Karpas-422 (cell line): ENCODE data around the gene MTARC1. TPM values are rescaled to one million over a fixed set of nuclear protein-coding genes. Genes with fewer than 3 reads are reported as not detected.

Experiments
- DNase-seq: peaks from one replicate; pipeline ENCODE4 v3.0.0-alpha.2; 2015
- H2AFZ ChIP-seq: fragments of 200-600 bp; sonication (generic); 2 replicates; pipeline ENCODE4 v1.6.1; 2014; ENCODE audit warnings: antibody characterized with exemption, low read length, mixed read lengths
- H3K27ac ChIP-seq: fragments of 200-600 bp; sonication (generic); 2 replicates; pipeline ENCODE4 v1.5.1; 2014; ENCODE audit warnings: mild to moderate bottlenecking, low read length, moderate library complexity
- H3K27me3 ChIP-seq: fragments of 200-600 bp; sonication (generic); 2 replicates; pipeline ENCODE4 v1.6.1; 2014; ENCODE audit warnings: low read length, mixed read lengths
- H3K36me3 ChIP-seq: fragments of 200-600 bp; sonication (generic); 2 replicates; pipeline ENCODE4 v1.6.1; 2014; ENCODE audit warnings: low read length, mixed read lengths; ENCODE audit not compliant: insufficient read depth
- H3K4me1 ChIP-seq: fragments of 200-600 bp; sonication (generic); 2 replicates; pipeline ENCODE4 v1.6.1; 2014; ENCODE audit warnings: mild to moderate bottlenecking, low read length, mixed read lengths
- H3K4me2 ChIP-seq: fragments of 200-600 bp; sonication (generic); 2 replicates; pipeline ENCODE4 v1.6.1; 2014; ENCODE audit warnings: low read length, low read depth, mild to moderate bottlenecking; ENCODE audit not compliant: poor library complexity, severe bottlenecking
- H3K4me3 ChIP-seq: fragments of 200-600 bp; sonication (generic); 2 replicates; pipeline ENCODE4 v1.5.1; 2014; ENCODE audit warnings: mild to moderate bottlenecking, antibody characterized with exemption, low read length, mixed read lengths
- H3K79me2 ChIP-seq: fragments of 200-600 bp; sonication (generic); 2 replicates; pipeline ENCODE4 v1.6.1; 2014; ENCODE audit warnings: mild to moderate bottlenecking, low read length, mixed read lengths
- H3K9ac ChIP-seq: fragments of 200-600 bp; sonication (generic); 2 replicates; pipeline ENCODE4 v1.6.0; 2014; ENCODE audit warnings: low read length
- H3K9me2 ChIP-seq: fragments of 200-600 bp; sonication (generic), shearing (Covaris generic); replicated peaks from 2 replicates; pipeline ENCODE4 v1.6.0; 2014; ENCODE audit warnings: mild to moderate bottlenecking, low read length, moderate library complexity; ENCODE audit not compliant: insufficient read depth
- H3K9me3 ChIP-seq: fragments of 300-700, 200-600 bp; sonication (generic); 2 replicates; pipeline ENCODE4 v1.6.1; 2014; ENCODE audit warnings: low read length, mixed read lengths
- H4K20me1 ChIP-seq: fragments of 200-600 bp; sonication (generic); 2 replicates; pipeline ENCODE4 v1.6.1; 2014; ENCODE audit warnings: mild to moderate bottlenecking, antibody characterized with exemption, low read length, low read depth; ENCODE audit not compliant: insufficient read depth
- total RNA-seq: library from RNA; depleted of rRNA; stranded (reverse); fragments of >200 nt; shearing (Covaris generic); gene quantifications from 2 replicates; pipeline ENCODE4 v1.2.3, GENCODE V29; 2014; ENCODE audit warnings: low replicate concordance

The MTARC1 gene
- total RNA-seq, 1 experiment from 2014 or later = not detected

- DNase-seq = no peak
- Histone ChIP-seq H3K27me3 (no peaks in the 10 kb centered on the region), H3K4me3 (no peak overlapping the region), H3K36me3 (no peaks in the 10 kb centered on the region), H3K27ac (no peak overlapping the region), H2AFZ (no peak overlapping the region), H3K9ac (no peak overlapping the region), H3K79me2 (no peaks in the 10 kb centered on the region), H3K4me2 (no peak overlapping the region), H3K9me3 (no peaks in the 10 kb centered on the region), H3K9me2 (no peaks in the 10 kb centered on the region), H4K20me1 (no peaks in the 10 kb centered on the region), H3K4me1 (no peaks in the 10 kb centered on the region)
These were observed 17.5 kb downstream of the MTARC1 start for GRCh38 chr1:220804202-220804586.

- Histone ChIP-seq H3K79me2 (no peaks in the 10 kb centered on the region), H3K9ac (no peak overlapping the region), H3K4me1 (no peaks in the 10 kb centered on the region), H3K9me2 (no peaks in the 10 kb centered on the region), H3K27me3 (no peaks in the 10 kb centered on the region; the same call in 1 of the 2 replicates), H3K4me2 (no peak overlapping the region), H3K27ac (no peak overlapping the region), H3K36me3 (no peaks in the 10 kb centered on the region), H4K20me1 (no peaks in the 10 kb centered on the region), H3K9me3 (no peaks in the 10 kb centered on the region), H3K4me3 (no peak overlapping the region), H2AFZ (no peak overlapping the region)
- DNase-seq = no peak
These were observed 19.7 kb downstream of the MTARC1 start for GRCh38 chr1:220806408-220806807.

- H3K4me1 ChIP-seq = no peaks in the 10 kb centered on the region
- no peak overlapping the region for H3K9ac ChIP-seq
- DNase-seq = no peak
These were observed 21.0 kb downstream of the MTARC1 start for GRCh38 chr1:220807726-220808125.

GRCh38 chr1:220808345-220809186 is 21.9 kb downstream of the MTARC1 start:
- Histone ChIP-seq H2AFZ (no peak overlapping the region), H3K36me3 (no peaks in the 10 kb centered on the region), H3K9me2 (no peaks in the 10 kb centered on the region), H3K27ac (no peak overlapping the region), H3K4me3 (no peak overlapping the region), H3K9ac (no peak overlapping the region), H3K79me2 (no peaks in the 10 kb centered on the region), H3K9me3 (no peaks in the 10 kb centered on the region), H3K4me2 (no peak overlapping the region), H3K4me1 (no peaks in the 10 kb centered on the region), H4K20me1 (no peaks in the 10 kb centered on the region), H3K27me3 (no peaks in the 10 kb centered on the region; the same call in 1 of the 2 replicates)
- no peak for DNase-seq

More at GRCh38 chr1:220807726-220808125, 21.0 kb downstream of the MTARC1 start:
- Histone ChIP-seq H3K9me2 (no peaks in the 10 kb centered on the region), H3K79me2 (no peaks in the 10 kb centered on the region), H3K36me3 (no peaks in the 10 kb centered on the region), H4K20me1 (no peaks in the 10 kb centered on the region), H3K4me2 (no peak overlapping the region), H3K9me3 (no peaks in the 10 kb centered on the region), H3K27me3 (no peaks in the 10 kb centered on the region; the same call in 1 of the 2 replicates), H2AFZ (no peak overlapping the region), H3K4me3 (no peak overlapping the region), H3K27ac (no peak overlapping the region)

GRCh38 chr1:220809187-220809550 is 22.5 kb downstream of the MTARC1 start:
- no peak overlapping the region for H2AFZ ChIP-seq
- H3K79me2 ChIP-seq = no peaks in the 10 kb centered on the region
- no peak overlapping the region for H3K27ac ChIP-seq
- no peak overlapping the region for H3K4me3 ChIP-seq
- no peaks in the 10 kb centered on the region for H3K9me3 ChIP-seq
- no peaks in the 10 kb centered on the region for H3K9me2 ChIP-seq
- H3K36me3 ChIP-seq = no peaks in the 10 kb centered on the region
- H4K20me1 ChIP-seq = no peaks in the 10 kb centered on the region
- DNase-seq = no peak
- H3K4me2 ChIP-seq = no peak overlapping the region
- no peaks in the 10 kb centered on the region; the same call in 1 of the 2 replicates for H3K27me3 ChIP-seq
- H3K4me1 ChIP-seq = no peaks in the 10 kb centered on the region
- no peak overlapping the region for H3K9ac ChIP-seq

- H3K9ac ChIP-seq = no peak overlapping the region
- no peaks in the 10 kb centered on the region for H3K79me2 ChIP-seq
- H3K4me1 ChIP-seq = no peaks in the 10 kb centered on the region
- no peaks in the 10 kb centered on the region; the same call in 1 of the 2 replicates for H3K27me3 ChIP-seq
- DNase-seq = no peak
- no peaks in the 10 kb centered on the region for H3K36me3 ChIP-seq
- H2AFZ ChIP-seq = no peak overlapping the region
- H3K9me2 ChIP-seq = no peaks in the 10 kb centered on the region
- no peak overlapping the region for H3K27ac ChIP-seq
- H4K20me1 ChIP-seq = no peaks in the 10 kb centered on the region
- H3K9me3 ChIP-seq = no peaks in the 10 kb centered on the region
- H3K4me2 ChIP-seq = no peak overlapping the region
- no peak overlapping the region for H3K4me3 ChIP-seq
These were observed 23.0 kb downstream of the MTARC1 start for GRCh38 chr1:220809704-220810103.

GRCh38 chr1:220810179-220810653 is 23.5 kb downstream of the MTARC1 start:
- H3K36me3 ChIP-seq = no peaks in the 10 kb centered on the region
- H4K20me1 ChIP-seq = no peaks in the 10 kb centered on the region
- H3K27me3 ChIP-seq = no peaks in the 10 kb centered on the region; the same call in 1 of the 2 replicates
- no peak overlapping the region for H3K27ac ChIP-seq
- H3K4me2 ChIP-seq = peak overlapping the region; percentile 43
- H3K4me1 ChIP-seq = no peaks in the 10 kb centered on the region
- H3K79me2 ChIP-seq = no peaks in the 10 kb centered on the region
- H3K9me3 ChIP-seq = no peaks in the 10 kb centered on the region
- H3K4me3 ChIP-seq = no peak overlapping the region; the same call in 1 of the 2 replicates
- 0 out of 2 replicates have a peak overlapping the region, but pooled peaks have one; percentile 54 for H2AFZ ChIP-seq
- no peaks in the 10 kb centered on the region for H3K9me2 ChIP-seq
- H3K9ac ChIP-seq = no peak overlapping the region
- peak; percentile 90 for DNase-seq

GRCh38 chr1:220810963-220811362 is 24.2 kb downstream of the MTARC1 start:
- no peaks in the 10 kb centered on the region for H4K20me1 ChIP-seq
- no peaks in the 10 kb centered on the region for H3K9me3 ChIP-seq
- H3K4me1 ChIP-seq = no peaks in the 10 kb centered on the region
- no peaks in the 10 kb centered on the region for H3K9me2 ChIP-seq
- no peaks in the 10 kb centered on the region; the same call in 1 of the 2 replicates for H3K27me3 ChIP-seq
- H3K4me2 ChIP-seq = no peak overlapping the region
- H2AFZ ChIP-seq = no peak overlapping the region
- H3K36me3 ChIP-seq = no peaks in the 10 kb centered on the region
- no peak overlapping the region for H3K4me3 ChIP-seq
- no peak overlapping the region for H3K9ac ChIP-seq
- H3K27ac ChIP-seq = no peak overlapping the region
- H3K79me2 ChIP-seq = no peaks in the 10 kb centered on the region
- DNase-seq = no peak
